Kidney tubule cell (primary cell): ENCODE data around the gene KCND3.

Source experiments
- DNase-seq: peaks from one replicate; pipeline ENCODE4 v3.0.0-alpha.2; 2018; ENCODE audit warnings: low spot score

The KCND3 gene

GRCh38 chr1:111880881-111881837 lies 108.3 kb downstream of the KCND3 start:
- DNase-seq: no peak

- peak; percentile 63 for DNase-seq
Measured at GRCh38 chr1:111879081-111879480, 110.4 kb downstream of the KCND3 start.

GRCh38 chr1:111878649-111879048 lies 110.8 kb downstream of the KCND3 start:
- DNase-seq: peak; percentile 85

GRCh38 chr1:111878091-111878490 lies 111.4 kb downstream of the KCND3 start:
- DNase-seq: peak; percentile 2

- DNase-seq: no peak
Measured at GRCh38 chr1:111876631-111877030, 112.8 kb downstream of the KCND3 start.

GRCh38 chr1:111875640-111876039 lies 113.8 kb downstream of the KCND3 start:
- DNase-seq: no peak

GRCh38 chr1:111873460-111874030 lies 115.9 kb downstream of the KCND3 start:
- DNase-seq: no peak

GRCh38 chr1:111870181-111870580 lies 119.3 kb downstream of the KCND3 start:
- no peak for DNase-seq

- no peak for DNase-seq
Measured at GRCh38 chr1:111867868-111868440, 121.5 kb downstream of the KCND3 start.

GRCh38 chr1:111864862-111865261 lies 124.6 kb downstream of the KCND3 start:
- no peak for DNase-seq

- DNase-seq: no peak
Measured at GRCh38 chr1:111863401-111863800, 126.1 kb downstream of the KCND3 start.

GRCh38 chr1:111862599-111862998 lies 126.9 kb downstream of the KCND3 start:
- no peak for DNase-seq

- DNase-seq: no peak
Measured at GRCh38 chr1:111861523-111861922, 127.9 kb downstream of the KCND3 start.

GRCh38 chr1:111857194-111857651 lies 132.2 kb downstream of the KCND3 start:
- no peak for DNase-seq

- no peak for DNase-seq
Measured at GRCh38 chr1:111856411-111857185, 132.9 kb downstream of the KCND3 start.

- no peak for DNase-seq
Measured at GRCh38 chr1:111855260-111855659, 134.2 kb downstream of the KCND3 start.

- DNase-seq: no peak
Measured at GRCh38 chr1:111852261-111852721, 137.2 kb downstream of the KCND3 start.

GRCh38 chr1:111851552-111851951 lies 137.9 kb downstream of the KCND3 start:
- DNase-seq: peak; percentile 1

- no peak for DNase-seq
Measured at GRCh38 chr1:111850109-111850508, 139.4 kb downstream of the KCND3 start.

- no peak for DNase-seq
Measured at GRCh38 chr1:111848852-111849545, 140.5 kb downstream of the KCND3 start.

GRCh38 chr1:111847466-111847865 lies 142.0 kb downstream of the KCND3 start:
- DNase-seq: no peak
